RWPE1 (cell line): ENCODE data around the gene LITAFD.

Experiments used
- CTCF ChIA-PET: fragments of 350-600 bp; sonication (Branson Sonifier 250); formaldehyde crosslinking; extraction: SDS; loops from one replicate; lab custom pipeline; 2021; lab: Yijun Ruan, JAX
- POLR2A ChIA-PET: fragments of 400-600 bp; formaldehyde crosslinking; extraction: SDS; loops from one replicate; lab custom pipeline; 2020; ENCODE audit warnings: antibody characterized with exemption; ENCODE audit not compliant: low non-redundant PET; lab: Yijun Ruan, JAX
- DNase-seq: peaks from one replicate; pipeline ENCODE4 v3.0.0; 2012; ENCODE audit warnings: low spot score
- H3K27ac ChIP-seq: fragments of 450-650 bp; 2 replicates; pipeline ENCODE4 v1.5.1; 2017
- CTCF ChIP-seq: fragments of 450-650 bp; conservative IDR thresholded peaks from 2 replicates; pipeline ENCODE4 v1.5.1; 2017; ENCODE audit warnings: low read depth, mild to moderate bottlenecking

The LITAFD gene

GRCh38 chr16:8851761-8852403, 30.3 kb upstream of the LITAFD start:
- no peak for DNase-seq
- POLR2A ChIA-PET = interaction anchor here (0.6 kb wide), 1 partner anchor 41 kb away, joined by 4 read pairs; no protein-coding TSS in a partner anchor
- CTCF ChIA-PET = interaction anchor here (0.8 kb wide), 1 partner anchor 28 kb away, joined by 3 read pairs; no protein-coding TSS in a partner anchor
- TF ChIP-seq CTCF = no peak
- H3K27ac ChIP-seq = peak overlapping the region; percentile 96

- POLR2A ChIA-PET = no interaction called here
- DNase-seq = no peak
- peak overlapping the region; percentile 96 for H3K27ac ChIP-seq
- TF ChIP-seq CTCF = no peak
- CTCF ChIA-PET = interaction anchor here (0.8 kb wide), 1 partner anchor 28 kb away, joined by 3 read pairs; no protein-coding TSS in a partner anchor
Observed at GRCh38 chr16:8852534-8852933, 29.6 kb upstream of the LITAFD start.

GRCh38 chr16:8853150-8853549, 29.0 kb upstream of the LITAFD start:
- ChIA-PET CTCF (interaction anchor here (0.7 to 0.8 kb wide), 2 partner anchors 9 to 27 kb away, joined by 3 read pairs; no protein-coding TSS in a partner anchor), POLR2A (no interaction called here)
- H3K27ac ChIP-seq = peak overlapping the region; percentile 96
- DNase-seq = no peak
- TF ChIP-seq CTCF = no peak

- no peak for TF ChIP-seq CTCF
- no peak for DNase-seq
- CTCF ChIA-PET = interaction anchor here (0.7 to 1.7 kb wide), 2 partner anchors 8 to 27 kb away, joined by 3 to 7 read pairs; no protein-coding TSS in a partner anchor
- POLR2A ChIA-PET = no interaction called here
- H3K27ac ChIP-seq = peak overlapping the region; percentile 96
Observed at GRCh38 chr16:8853611-8854010, 28.5 kb upstream of the LITAFD start.

- H3K27ac ChIP-seq = peak overlapping the region; percentile 96
- POLR2A ChIA-PET = interaction anchor here (1.2 kb wide), 1 partner anchor 9 kb away, joined by 3 read pairs; no protein-coding TSS in a partner anchor
- no peak for DNase-seq
- TF ChIP-seq CTCF = no peak
- CTCF ChIA-PET = interaction anchor here (0.6 to 1.7 kb wide), 4 partner anchors 14 to 1737 kb away, joined by 3 to 7 read pairs (median 3); no protein-coding TSS in a partner anchor
Observed at GRCh38 chr16:8854298-8854948, 27.7 kb upstream of the LITAFD start.

GRCh38 chr16:8855051-8855786, 26.9 kb upstream of the LITAFD start:
- CTCF ChIA-PET = interaction anchor here (0.6 to 1.7 kb wide), 3 partner anchors 13 to 104 kb away, joined by 3 to 7 read pairs (median 4); no protein-coding TSS in a partner anchor
- DNase-seq = no peak
- POLR2A ChIA-PET = interaction anchor here (1.2 kb wide), 1 partner anchor 9 kb away, joined by 3 read pairs; no protein-coding TSS in a partner anchor
- peak overlapping the region; percentile 96 for H3K27ac ChIP-seq
- no peak for TF ChIP-seq CTCF
